SK-N-SH treated with all-trans-retinoic acid at 6 μM for 48 hours (cell line): ENCODE measurements around the gene SCYL1.

Experiments used
- ATAC-seq: fragments of 200-7000 bp; cut with Tn5 transposase; 3 replicates; pipeline ENCODE4 v1.9.1; 2020; ENCODE audit warnings: mild to moderate bottlenecking, moderate library complexity
- ARNTL ChIP-seq: fragments of 450-650 bp; formaldehyde crosslinking; IDR thresholded peaks from 2 replicates; pipeline ENCODE4 v1.5.0; 2020; ENCODE audit warnings: low read depth, mild to moderate bottlenecking, moderate library complexity, borderline replicate concordance
- BACH2 ChIP-seq: fragments of 250-450 bp; sonication (Bioruptor Pico); IDR thresholded peaks from 2 replicates; pipeline ENCODE4 v1.9.0; 2021; ENCODE audit warnings: mild to moderate bottlenecking, borderline replicate concordance
- CREB5 ChIP-seq: fragments of 250-450 bp; sonication (Bioruptor Pico); IDR thresholded peaks from 2 replicates; pipeline ENCODE4 v1.5.1; 2020; ENCODE audit warnings: low read depth, mild to moderate bottlenecking, moderate library complexity
- CSDC2 ChIP-seq: fragments of 250-450 bp; sonication (Bioruptor Pico); IDR thresholded peaks from 2 replicates; pipeline ENCODE4 v1.5.0; 2020; ENCODE audit warnings: mild to moderate bottlenecking, moderate library complexity
- CSRNP3 ChIP-seq: fragments of 250-450 bp; sonication (Bioruptor Pico); IDR thresholded peaks from 2 replicates; pipeline ENCODE4 v1.5.1; 2021; ENCODE audit warnings: mild to moderate bottlenecking, moderate library complexity
- GLIS3 ChIP-seq: fragments of 250-450 bp; sonication (Bioruptor Pico); IDR thresholded peaks from 2 replicates; pipeline ENCODE4 v1.5.0; 2020; ENCODE audit warnings: mild to moderate bottlenecking, moderate library complexity
- ISL1 ChIP-seq: fragments of 250-450 bp; sonication (Bioruptor Pico); IDR thresholded peaks from 2 replicates; pipeline ENCODE4 v2.1.2; 2022; ENCODE audit warnings: mild to moderate bottlenecking, moderate library complexity
- OSR1 ChIP-seq: fragments of 250-450 bp; sonication (Bioruptor Pico); IDR thresholded peaks from 2 replicates; pipeline ENCODE4 v1.8.0; 2022; ENCODE audit warnings: moderate library complexity, mild to moderate bottlenecking, inconsistent platforms
- PPARA ChIP-seq: fragments of 250-450 bp; sonication (Bioruptor Pico); IDR thresholded peaks from 2 replicates; pipeline ENCODE4 v1.5.0; 2020; ENCODE audit warnings: mild to moderate bottlenecking, borderline replicate concordance
- RARB ChIP-seq: fragments of 250-450 bp; sonication (Bioruptor Pico); IDR thresholded peaks from 2 replicates; pipeline ENCODE4 v1.8.0; 2021; ENCODE audit warnings: mild to moderate bottlenecking, moderate library complexity
- SNAI2 ChIP-seq: fragments of 250-450 bp; sonication (Bioruptor Pico); IDR thresholded peaks from 2 replicates; pipeline ENCODE4 v1.5.0; 2020; ENCODE audit warnings: mild to moderate bottlenecking, moderate library complexity
- TCF4 ChIP-seq: fragments of 250-450 bp; sonication (Bioruptor Pico); IDR thresholded peaks from 2 replicates; pipeline ENCODE4 v1.8.0; 2021; ENCODE audit warnings: mild to moderate bottlenecking, moderate library complexity, borderline replicate concordance
- TSHZ2 ChIP-seq: fragments of 250-450 bp; sonication (Bioruptor Pico); IDR thresholded peaks from 2 replicates; pipeline ENCODE4 v1.5.0; 2020; ENCODE audit warnings: mild to moderate bottlenecking, moderate library complexity
- ZC3H10 ChIP-seq: fragments of 250-450 bp; sonication (Bioruptor Pico); IDR thresholded peaks from 2 replicates; pipeline ENCODE4 v1.5.1; 2021; ENCODE audit warnings: mild to moderate bottlenecking, moderate library complexity
- ZFP3 ChIP-seq: fragments of 250-450 bp; sonication (Bioruptor Pico); IDR thresholded peaks from 2 replicates; pipeline ENCODE4 v1.5.0; 2020; ENCODE audit warnings: mild to moderate bottlenecking, moderate library complexity
- ZFP30 ChIP-seq: fragments of 450-650 bp; formaldehyde crosslinking; IDR thresholded peaks from 2 replicates; pipeline ENCODE4 v1.5.0; 2022; ENCODE audit warnings: mild to moderate bottlenecking, moderate library complexity
- ZNF565 ChIP-seq: fragments of 450-650 bp; formaldehyde crosslinking; conservative IDR thresholded peaks from 2 replicates; pipeline ENCODE4 v1.5.0; 2020; ENCODE audit warnings: low read depth, mild to moderate bottlenecking, moderate library complexity
- ZNF8 ChIP-seq: fragments of 450-650 bp; formaldehyde crosslinking; IDR thresholded peaks from 2 replicates; pipeline ENCODE4 v1.5.0; 2020; ENCODE audit warnings: mild to moderate bottlenecking, moderate library complexity
- TF ChIP-seq, protein P1 (sequence below): fragments of 250-450 bp; sonication (Bioruptor Pico); IDR thresholded peaks from 2 replicates; pipeline ENCODE4 v1.8.0; 2020; ENCODE audit warnings: mild to moderate bottlenecking, moderate library complexity, borderline replicate concordance

Gene SCYL1

GRCh38 chr11:65487467-65488272 is 37.2 kb upstream of the SCYL1 start:
- peak; percentile 78 for ATAC-seq
- no peak for TF ChIP-seq TCF4 (CRISPR knock-in tag)
- TF ChIP-seq SNAI2 (CRISPR knock-in tag): peak; percentile 74; the same call in 1 of the 2 replicates
- peak; percentile 94 for TF ChIP-seq CSDC2 (CRISPR knock-in tag)
- 0 out of 2 replicates have a peak, but pooled peaks have one; percentile 75 for TF ChIP-seq GLIS3 (CRISPR knock-in tag)
- TF ChIP-seq TSHZ2 (CRISPR knock-in tag): peak; percentile 85
- no peak for TF ChIP-seq CREB5
- peak; percentile 31; the same call in 1 of the 2 replicates for TF ChIP-seq ZFP3
- TF ChIP-seq, protein P1, sequence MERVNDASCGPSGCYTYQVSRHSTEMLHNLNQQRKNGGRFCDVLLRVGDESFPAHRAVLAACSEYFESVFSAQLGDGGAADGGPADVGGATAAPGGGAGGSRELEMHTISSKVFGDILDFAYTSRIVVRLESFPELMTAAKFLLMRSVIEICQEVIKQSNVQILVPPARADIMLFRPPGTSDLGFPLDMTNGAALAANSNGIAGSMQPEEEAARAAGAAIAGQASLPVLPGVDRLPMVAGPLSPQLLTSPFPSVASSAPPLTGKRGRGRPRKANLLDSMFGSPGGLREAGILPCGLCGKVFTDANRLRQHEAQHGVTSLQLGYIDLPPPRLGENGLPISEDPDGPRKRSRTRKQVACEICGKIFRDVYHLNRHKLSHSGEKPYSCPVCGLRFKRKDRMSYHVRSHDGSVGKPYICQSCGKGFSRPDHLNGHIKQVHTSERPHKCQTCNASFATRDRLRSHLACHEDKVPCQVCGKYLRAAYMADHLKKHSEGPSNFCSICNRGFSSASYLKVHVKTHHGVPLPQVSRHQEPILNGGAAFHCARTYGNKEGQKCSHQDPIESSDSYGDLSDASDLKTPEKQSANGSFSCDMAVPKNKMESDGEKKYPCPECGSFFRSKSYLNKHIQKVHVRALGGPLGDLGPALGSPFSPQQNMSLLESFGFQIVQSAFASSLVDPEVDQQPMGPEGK (CRISPR knock-in tag): peak; percentile 29; the same call in 1 of the 2 replicates
- peak; percentile 49; the same call in 1 of the 2 replicates for TF ChIP-seq RARB
- TF ChIP-seq ARNTL (CRISPR knock-in tag): no peak

GRCh38 chr11:65488273-65489034 is 36.4 kb upstream of the SCYL1 start:
- TF ChIP-seq ZNF565 (CRISPR knock-in tag) (no peak), CSDC2 (CRISPR knock-in tag) (peak; percentile 28; the same call in 1 of the 2 replicates)
- ATAC-seq: 0 out of 3 replicates have a peak, but pooled peaks have one; percentile 0

- peak; percentile 18 for ATAC-seq
- TF ChIP-seq ZFP3 (peak; percentile 38), ISL1 (CRISPR knock-in tag) (peak; percentile 15; the same call in 1 of the 2 replicates), PPARA (CRISPR knock-in tag) (no peak)
Measured at GRCh38 chr11:65489035-65489705, 35.7 kb upstream of the SCYL1 start.

GRCh38 chr11:65489706-65490320 is 35.1 kb upstream of the SCYL1 start:
- no peak for ATAC-seq
- no peak for TF ChIP-seq ZNF8 (CRISPR knock-in tag)
- no peak for TF ChIP-seq ZFP3
- TF ChIP-seq ARNTL (CRISPR knock-in tag): no peak
- TF ChIP-seq BACH2: no peak
- TF ChIP-seq ISL1 (CRISPR knock-in tag): no peak
- no peak for TF ChIP-seq RARB
- TF ChIP-seq SNAI2 (CRISPR knock-in tag): no peak
- TF ChIP-seq GLIS3 (CRISPR knock-in tag): no peak
- TF ChIP-seq OSR1: no peak
- TF ChIP-seq CSRNP3 (CRISPR knock-in tag): no peak
- no peak for TF ChIP-seq TSHZ2 (CRISPR knock-in tag)
- TF ChIP-seq CREB5: no peak
- TF ChIP-seq ZC3H10 (CRISPR knock-in tag): no peak
- no peak for TF ChIP-seq ZFP30 (CRISPR knock-in tag)
- TF ChIP-seq CSDC2 (CRISPR knock-in tag): no peak
- TF ChIP-seq PPARA (CRISPR knock-in tag): no peak
- TF ChIP-seq TCF4 (CRISPR knock-in tag): no peak
